Retinal pigment epithelial cell (primary cell): ENCODE measurements around the gene PCBP2.

Source experiments
- DNase-seq: peaks from one replicate; pipeline ENCODE4 v3.0.0-alpha.2; 2010; ENCODE audit warnings: low read depth
- H3K4me3 ChIP-seq: 2 replicates; pipeline ENCODE4 v1.5.1; 2011; ENCODE audit warnings: mild to moderate bottlenecking, low read length, control low read depth, moderate library complexity
- TF ChIP-seq, protein P1 (sequence below): conservative IDR thresholded peaks from 2 replicates; pipeline ENCODE4 v1.5.1; 2011; ENCODE audit warnings: low read depth, low read length, control low read depth, inconsistent platforms

The PCBP2 gene

DNA sequence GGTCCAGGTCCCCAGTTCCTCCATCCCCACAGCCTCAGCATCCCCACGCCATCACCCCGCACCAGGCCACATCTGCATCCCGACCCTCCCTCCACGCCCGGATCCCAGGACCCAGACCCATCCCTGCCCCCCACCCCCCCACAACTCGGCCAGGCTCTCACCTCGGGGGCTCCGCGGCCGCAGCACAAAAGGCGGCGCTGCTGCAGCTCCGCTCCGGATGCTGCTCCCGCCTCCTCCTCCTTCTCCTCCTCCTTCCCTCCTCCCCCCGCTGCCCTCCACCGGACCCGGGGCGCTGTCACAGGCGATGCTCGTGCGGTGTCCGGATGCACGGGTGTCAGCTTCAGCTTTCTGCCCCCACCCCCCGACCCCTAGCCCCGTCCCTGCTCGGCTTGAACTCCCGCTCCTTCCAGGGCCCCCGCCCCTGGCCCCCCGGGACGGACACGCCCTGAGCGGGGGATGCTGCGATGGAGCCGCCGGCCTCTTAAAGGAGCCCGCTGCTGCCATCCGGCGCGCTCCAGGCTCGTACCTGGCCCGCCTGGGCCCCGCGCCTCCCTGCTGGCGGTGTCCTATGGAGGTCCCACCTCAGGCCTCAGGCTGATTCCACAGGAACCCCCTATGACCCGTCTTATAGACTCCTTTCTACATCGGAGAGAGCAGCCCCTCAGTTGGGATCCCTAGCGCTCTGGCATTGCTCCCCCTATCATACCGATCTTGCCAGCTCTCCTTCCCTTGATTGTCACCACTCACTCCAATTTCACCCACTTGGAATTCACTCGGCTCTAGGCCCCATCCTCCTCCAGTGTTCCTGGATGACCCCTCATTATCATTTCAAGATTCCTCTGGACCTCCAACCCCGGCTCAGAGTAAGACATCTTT is 47.6 kb downstream of the PCBP2 start, which contains the start of gene MAP3K12:
Gene MAP3K12, minus strand, starts transcription at position 193 of the 876 bp plus-strand sequence. CDS start 12,067 bp downstream, outside the sequence.
- peak within 1 kb of the TSS; percentile 78 for H3K4me3 ChIP-seq
- DNase-seq: no peak
- TF ChIP-seq, protein P1, sequence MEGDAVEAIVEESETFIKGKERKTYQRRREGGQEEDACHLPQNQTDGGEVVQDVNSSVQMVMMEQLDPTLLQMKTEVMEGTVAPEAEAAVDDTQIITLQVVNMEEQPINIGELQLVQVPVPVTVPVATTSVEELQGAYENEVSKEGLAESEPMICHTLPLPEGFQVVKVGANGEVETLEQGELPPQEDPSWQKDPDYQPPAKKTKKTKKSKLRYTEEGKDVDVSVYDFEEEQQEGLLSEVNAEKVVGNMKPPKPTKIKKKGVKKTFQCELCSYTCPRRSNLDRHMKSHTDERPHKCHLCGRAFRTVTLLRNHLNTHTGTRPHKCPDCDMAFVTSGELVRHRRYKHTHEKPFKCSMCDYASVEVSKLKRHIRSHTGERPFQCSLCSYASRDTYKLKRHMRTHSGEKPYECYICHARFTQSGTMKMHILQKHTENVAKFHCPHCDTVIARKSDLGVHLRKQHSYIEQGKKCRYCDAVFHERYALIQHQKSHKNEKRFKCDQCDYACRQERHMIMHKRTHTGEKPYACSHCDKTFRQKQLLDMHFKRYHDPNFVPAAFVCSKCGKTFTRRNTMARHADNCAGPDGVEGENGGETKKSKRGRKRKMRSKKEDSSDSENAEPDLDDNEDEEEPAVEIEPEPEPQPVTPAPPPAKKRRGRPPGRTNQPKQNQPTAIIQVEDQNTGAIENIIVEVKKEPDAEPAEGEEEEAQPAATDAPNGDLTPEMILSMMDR: peak; percentile 8

DNA sequence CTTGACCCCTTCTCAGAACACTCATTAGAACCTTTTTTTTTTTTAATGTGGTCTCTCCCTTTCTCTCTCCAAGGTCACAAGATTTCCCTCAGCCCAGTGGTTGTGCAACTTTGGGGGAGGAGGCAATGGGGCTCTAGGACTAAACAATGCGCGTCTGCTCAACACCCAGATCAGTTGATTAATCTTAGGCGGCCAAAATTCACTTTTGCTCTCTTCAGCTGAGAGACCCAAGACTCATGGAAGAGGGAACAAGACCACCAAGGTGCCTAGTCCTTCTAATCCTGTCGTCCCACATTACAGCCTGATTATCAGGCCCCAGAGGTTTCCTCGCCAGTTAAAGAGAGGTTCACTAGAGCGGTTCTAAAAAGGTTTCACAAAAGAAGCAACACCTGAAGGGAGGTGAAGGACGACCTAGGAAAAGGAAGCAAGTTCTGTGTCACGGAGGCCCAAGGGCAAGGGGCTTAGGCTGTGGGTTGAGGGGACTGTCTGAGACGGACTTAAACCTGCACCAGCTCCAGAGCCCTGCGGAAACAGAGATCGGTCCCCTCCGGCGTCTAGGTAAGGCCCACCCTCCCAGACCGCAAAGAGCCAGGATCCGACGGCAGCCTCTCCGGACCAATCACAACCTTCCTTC is 48.4 kb downstream of the PCBP2 start:
- peak; percentile 54 for DNase-seq
- H3K4me3 ChIP-seq: peak overlapping the region; percentile 78
- TF ChIP-seq, protein P1: no peak

DNA sequence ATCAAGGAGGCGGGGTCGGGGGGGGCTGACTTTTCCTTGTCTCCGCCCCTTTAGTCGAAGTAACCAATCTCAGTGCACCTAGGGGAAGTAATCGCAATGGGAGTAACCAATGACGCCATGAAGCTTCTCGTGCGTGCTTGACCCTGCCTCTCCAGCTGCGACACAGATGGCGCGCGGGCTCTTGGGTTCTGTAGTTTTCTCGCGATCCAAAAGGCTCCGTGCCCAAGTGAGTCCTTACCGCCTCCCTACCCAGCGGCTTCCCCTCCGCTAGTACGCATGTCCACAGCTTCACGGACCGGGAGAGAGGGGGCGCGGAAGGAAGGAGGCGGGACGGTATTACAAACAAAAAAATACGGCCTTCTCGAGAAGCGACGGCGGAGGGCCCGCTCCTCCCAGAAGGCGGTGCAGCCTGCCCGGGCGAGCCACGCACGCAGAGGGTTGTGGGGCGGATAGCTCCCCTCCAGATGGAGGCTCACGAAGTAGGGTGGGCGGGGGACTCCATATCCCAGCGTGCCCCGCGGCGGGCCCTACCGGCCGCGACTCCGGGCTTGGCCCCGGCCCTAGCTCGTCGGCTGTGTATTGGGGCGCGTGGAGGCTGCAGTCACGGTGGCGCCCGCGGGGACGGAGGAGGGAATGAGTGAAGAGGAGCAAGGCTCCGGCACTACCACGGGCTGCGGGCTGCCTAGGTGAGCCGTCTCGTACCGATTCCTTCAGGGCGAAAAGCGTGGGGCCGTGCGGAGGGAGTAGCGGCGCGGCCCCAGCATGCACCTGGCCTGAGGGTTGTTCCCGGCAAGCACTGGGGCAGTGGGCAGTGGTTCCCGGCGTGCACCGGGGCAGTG is 49.1 kb downstream of the PCBP2 start, which contains the start of gene TARBP2:
Gene TARBP2, plus strand, starts transcription at position 508 of the 839 bp plus-strand sequence. Its CDS starts 126 bp downstream, at position 634.
- DNase-seq: peak; percentile 99
- peak within 1 kb of the TSS; percentile 78 for H3K4me3 ChIP-seq
- TF ChIP-seq, protein P1: no peak

DNA sequence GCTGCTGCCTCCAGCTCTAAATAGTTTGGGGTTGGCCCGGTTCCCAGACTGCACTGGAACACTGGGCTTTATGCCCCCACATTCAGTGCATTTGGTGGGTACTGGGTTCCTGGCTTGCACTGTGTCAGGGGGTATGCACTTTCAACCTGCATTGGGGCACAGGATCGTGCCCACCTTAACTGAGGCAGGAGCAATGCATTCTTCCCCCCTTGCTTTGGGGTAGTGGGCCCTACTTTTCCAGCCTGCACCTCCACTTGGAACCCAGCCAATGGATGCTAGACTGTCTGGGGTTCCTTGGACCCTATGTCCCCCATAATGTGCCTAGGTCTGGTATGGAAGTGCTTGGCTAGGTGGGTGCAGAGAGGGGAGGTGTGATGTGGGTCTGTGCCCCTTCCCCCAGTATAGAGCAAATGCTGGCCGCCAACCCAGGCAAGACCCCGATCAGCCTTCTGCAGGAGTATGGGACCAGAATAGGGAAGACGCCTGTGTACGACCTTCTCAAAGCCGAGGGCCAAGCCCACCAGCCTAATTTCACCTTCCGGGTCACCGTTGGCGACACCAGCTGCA is 49.8 kb downstream of the PCBP2 start:
- TF ChIP-seq, protein P1: no peak
- no peak for DNase-seq

DNA sequence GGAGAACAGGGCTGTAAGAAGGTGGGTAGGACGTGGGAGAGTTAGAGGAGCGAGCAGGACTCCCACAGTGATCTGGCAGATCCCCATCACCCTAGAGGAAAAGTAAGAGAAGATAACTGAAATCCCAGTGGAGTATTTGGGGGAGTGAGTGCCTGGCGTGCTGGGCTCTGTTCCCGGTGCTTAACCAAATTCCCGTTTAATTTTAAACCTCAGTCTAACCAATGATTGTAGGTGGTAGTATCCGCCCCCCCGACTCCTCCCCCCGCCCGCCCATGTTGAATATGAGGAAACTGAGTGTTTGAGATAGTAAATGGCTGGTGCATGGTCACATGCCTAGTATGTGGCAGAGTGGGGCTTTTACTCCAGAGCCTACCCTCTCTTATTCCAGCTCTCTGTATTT is 50.4 kb downstream of the PCBP2 start:
- H3K4me3 ChIP-seq: peak overlapping the region; percentile 78
- no peak for DNase-seq
- TF ChIP-seq, protein P1: no peak

More for the DNA sequence above, 49.8 kb downstream of the PCBP2 start:
- peak overlapping the region; percentile 78 for H3K4me3 ChIP-seq

DNA sequence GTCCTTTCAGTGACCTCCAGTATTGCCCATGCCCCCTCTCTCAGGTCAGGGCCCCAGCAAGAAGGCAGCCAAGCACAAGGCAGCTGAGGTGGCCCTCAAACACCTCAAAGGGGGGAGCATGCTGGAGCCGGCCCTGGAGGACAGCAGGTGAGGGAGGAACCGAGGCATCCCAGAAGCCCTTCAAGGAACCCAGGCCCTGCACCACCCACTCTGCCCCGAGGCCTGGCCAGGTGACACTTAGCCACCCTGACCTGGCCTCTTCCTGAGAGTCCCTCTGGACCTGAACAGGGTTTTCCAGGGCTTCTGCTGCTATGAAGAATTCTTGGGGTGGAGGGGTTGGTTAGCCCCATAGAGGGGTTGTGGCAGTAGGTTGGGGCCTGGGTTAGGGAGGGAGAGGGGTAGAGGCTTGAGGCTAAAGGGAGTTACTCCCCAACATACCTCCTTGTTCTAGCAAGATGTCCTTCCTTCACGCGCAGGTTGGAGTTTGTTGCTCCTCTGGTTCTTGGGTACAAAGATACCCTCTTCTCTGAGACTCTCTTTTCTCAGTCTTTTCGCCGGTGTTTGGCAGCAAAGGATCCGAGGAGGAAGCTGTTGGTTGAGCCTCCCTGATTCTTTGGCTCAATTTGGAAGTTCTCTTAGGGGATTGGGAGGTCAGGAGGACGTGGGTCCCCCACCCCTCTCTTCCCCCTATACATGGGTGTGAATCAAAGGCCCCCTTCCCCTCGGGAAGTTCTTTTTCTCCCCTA is 51.3 kb downstream of the PCBP2 start:
- TF ChIP-seq, protein P1: no peak
- DNase-seq: no peak
- H3K4me3 ChIP-seq: no peak overlapping the region
